Glutamatergic neuron (in vitro differentiated cells): ENCODE measurements around the gene B4GALNT3. TPM values are rescaled to one million over a fixed set of nuclear protein-coding genes. Genes with fewer than 3 reads are reported as not detected.

Source experiments
- DNase-seq: peaks from one replicate; pipeline ENCODE4 v3.0.0; 2022
- H3K27ac Mint-ChIP-seq: one replicate; pipeline ENCODE4 v1.8.0; 2020; ENCODE audit warnings: mild to moderate bottlenecking, mixed read lengths, inconsistent platforms; ENCODE audit not compliant: unreplicated experiment
- H3K27me3 Mint-ChIP-seq: one replicate; pipeline ENCODE4 v1.8.0; 2020; ENCODE audit warnings: mild to moderate bottlenecking, moderate library complexity, mixed read lengths, inconsistent platforms; ENCODE audit not compliant: unreplicated experiment
- H3K36me3 Mint-ChIP-seq: one replicate; pipeline ENCODE4 v1.8.0; 2020; ENCODE audit warnings: mild to moderate bottlenecking, mixed read lengths, inconsistent platforms; ENCODE audit not compliant: unreplicated experiment
- H3K4me1 Mint-ChIP-seq: one replicate; pipeline ENCODE4 v1.8.0; 2020; ENCODE audit warnings: mild to moderate bottlenecking, low read depth, mixed read lengths, inconsistent platforms; ENCODE audit not compliant: unreplicated experiment
- H3K4me3 Mint-ChIP-seq: one replicate; pipeline ENCODE4 v1.8.0; 2020; ENCODE audit warnings: mild to moderate bottlenecking, mixed read lengths, inconsistent platforms; ENCODE audit not compliant: unreplicated experiment
- H3K9me3 Mint-ChIP-seq: one replicate; pipeline ENCODE4 v1.8.0; 2020; ENCODE audit warnings: mild to moderate bottlenecking, moderate library complexity, mixed read lengths, inconsistent platforms; ENCODE audit not compliant: unreplicated experiment
- CTCF ChIP-seq: fragments of 200-600 bp; sonication (generic); IDR thresholded peaks from one replicate; pipeline ENCODE4 v1.5.0; 2021; ENCODE audit not compliant: partially characterized antibody, unreplicated experiment
- total RNA-seq: library from RNA; stranded (reverse); fragmentation: NEBNext Ultra II Directional; extraction: Animal tissue kit (Norgen Biotek cat#: 25700); gene quantifications from one replicate; pipeline ENCODE4 v1.2.1, GENCODE V29; 2021; ENCODE audit not compliant: unreplicated experiment

The B4GALNT3 gene
- total RNA-seq, 1 donor from 2014 or later, result 3.3 TPM

GRCh38 chr12:602700-603068 is 142.9 kb downstream of the B4GALNT3 start:
- no peak for TF ChIP-seq CTCF
- Mint-ChIP-seq H3K36me3 (no peaks in the 10 kb centered on the region), H3K4me1 (no peaks in the 10 kb centered on the region)

GRCh38 chr12:604956-605355 is 145.2 kb downstream of the B4GALNT3 start:
- Mint-ChIP-seq H3K27ac (no peak overlapping the region), H3K4me1 (peaks cover 2% of the 10 kb centered on the region), H3K4me3 (no peak overlapping the region), H3K9me3 (peaks cover 7% of the 10 kb centered on the region), H3K27me3 (peaks cover 2% of the 10 kb centered on the region), H3K36me3 (no peaks in the 10 kb centered on the region)
- no peak for DNase-seq
- no peak for TF ChIP-seq CTCF

More at GRCh38 chr12:602700-603068, 142.9 kb downstream of the B4GALNT3 start:
- H3K27me3 Mint-ChIP-seq, result peaks cover 2% of the 10 kb centered on the region
- no peak overlapping the region for H3K4me3 Mint-ChIP-seq
- DNase-seq, result no peak
- no peak overlapping the region for H3K27ac Mint-ChIP-seq
- H3K9me3 Mint-ChIP-seq, result peaks cover 5% of the 10 kb centered on the region

- Mint-ChIP-seq H3K27me3 (peaks cover 2% of the 10 kb centered on the region), H3K36me3 (no peaks in the 10 kb centered on the region), H3K4me1 (peaks cover 4% of the 10 kb centered on the region), H3K9me3 (peaks cover 7% of the 10 kb centered on the region), H3K4me3 (no peak overlapping the region), H3K27ac (no peak overlapping the region)
- no peak for DNase-seq
- no peak for TF ChIP-seq CTCF
These were observed 147.8 kb downstream of the B4GALNT3 start for GRCh38 chr12:607541-608001.

- Mint-ChIP-seq H3K27me3 (no peaks in the 10 kb centered on the region), H3K9me3 (peaks cover 5% of the 10 kb centered on the region), H3K4me3 (no peak overlapping the region), H3K4me1 (peaks cover 4% of the 10 kb centered on the region), H3K27ac (no peak overlapping the region), H3K36me3 (no peaks in the 10 kb centered on the region)
- no peak for DNase-seq
- no peak for TF ChIP-seq CTCF
These were observed 148.7 kb downstream of the B4GALNT3 start for GRCh38 chr12:608413-608812.

- Mint-ChIP-seq H3K9me3 (peaks cover 5% of the 10 kb centered on the region), H3K27ac (no peak overlapping the region), H3K4me3 (no peak overlapping the region), H3K4me1 (peaks cover 4% of the 10 kb centered on the region), H3K27me3 (no peaks in the 10 kb centered on the region), H3K36me3 (no peaks in the 10 kb centered on the region)
- no peak for DNase-seq
- no peak for TF ChIP-seq CTCF
These were observed 149.2 kb downstream of the B4GALNT3 start for GRCh38 chr12:608921-609320.
